ENCODE results near the gene CENPF.

Gene CENPF

GRCh38 chr1:214602764-214603657 is at the start of gene CENPF:
Gene CENPF (plus strand): TSS chr1:214603195. CDS start chr1:214613755, 10,560 bp downstream.
- TF ChIP-seq CTCF (IDR thresholded peaks at IDR 0.05; ENCODE audit: insufficient read depth, low read length, missing control alignments): peak; percentile 21
- H3K4me3 ChIP-seq (ENCODE audit: low read depth, low read length): peak within 1 kb of the TSS; percentile 70
- DNase-seq (ENCODE audit: low read depth, low spot score): peak; percentile 91
- POLR2A ChIA-PET: interaction anchor here (0.6 kb wide), 1 partner anchor 14 kb away, joined by 3 read pairs; no protein-coding TSS in a partner anchor
- CTCF ChIA-PET: interaction anchor here (1.3 to 4.4 kb wide), 5 partner anchors 9 to 924 kb away, joined by 3 to 31 read pairs (median 6); no protein-coding TSS in a partner anchor

GRCh38 chr1:214557952-214558735 is 44.9 kb upstream of the CENPF start:
- CTCF ChIA-PET: interaction anchor here (1.0 kb wide), 1 partner anchor 119 kb away, joined by 3 read pairs; no protein-coding TSS in a partner anchor
- POLR2A ChIA-PET: no interaction called here
- TF ChIP-seq CTCF (IDR thresholded peaks at IDR 0.05; ENCODE audit: insufficient read depth, low read length, missing control alignments): no peak
- peak; percentile 63 for DNase-seq (ENCODE audit: low read depth, low spot score)
- no peak overlapping the region for H3K4me3 ChIP-seq (ENCODE audit: low read depth, low read length)

- ChIA-PET CTCF (interaction anchor here (1.2 to 1.5 kb wide), 3 partner anchors 11 to 232 kb away, joined by 4 to 5 read pairs (median 4); partner anchors contain the start of gene PTPN14), POLR2A (no interaction called here)
- TF ChIP-seq CTCF (IDR thresholded peaks at IDR 0.05; ENCODE audit: insufficient read depth, low read length, missing control alignments): no peak
- no peak for DNase-seq (ENCODE audit: low read depth, low spot score)
- no peak overlapping the region for H3K4me3 ChIP-seq (ENCODE audit: low read depth, low read length)
These were observed 39.1 kb upstream of the CENPF start for GRCh38 chr1:214563881-214564280.

GRCh38 chr1:214565310-214565709 is 37.7 kb upstream of the CENPF start:
- no peak for DNase-seq (ENCODE audit: low read depth, low spot score)
- no peak overlapping the region for H3K4me3 ChIP-seq (ENCODE audit: low read depth, low read length)
- CTCF ChIA-PET: interaction anchor here (0.8 to 3.4 kb wide), 6 partner anchors 11 to 233 kb away, joined by 3 to 11 read pairs (median 4); partner anchors contain the start of gene PTPN14
- no peak for TF ChIP-seq CTCF (IDR thresholded peaks at IDR 0.05; ENCODE audit: insufficient read depth, low read length, missing control alignments)
- POLR2A ChIA-PET: no interaction called here

GRCh38 chr1:214566158-214567104 is 36.6 kb upstream of the CENPF start:
- no peak overlapping the region for H3K4me3 ChIP-seq (ENCODE audit: low read depth, low read length)
- no peak for DNase-seq (ENCODE audit: low read depth, low spot score)
- POLR2A ChIA-PET: interaction anchor here (0.9 to 1.3 kb wide), 2 partner anchors 15 to 119 kb away, joined by 3 to 5 read pairs; partner anchors contain the start of gene PTPN14
- TF ChIP-seq CTCF (IDR thresholded peaks at IDR 0.05; ENCODE audit: insufficient read depth, low read length, missing control alignments): no peak
- CTCF ChIA-PET: interaction anchor here (1.0 to 3.4 kb wide), 8 partner anchors 8 to 234 kb away, joined by 3 to 12 read pairs (median 4); no protein-coding TSS in a partner anchor
